GM21529 (cell line): ENCODE data around the gene TTC39A.
"Not testable (repeated sequence)": the region's sequence is repeated elsewhere in the genome, so short reads cannot be mapped to it uniquely, and the experiment has no call there.

Experiments
- ATAC-seq: cut with Tn5 transposase; IDR thresholded peaks from one replicate; pipeline ENCODE4 v1.9.1; 2021; ENCODE audit not compliant: unreplicated experiment

Gene TTC39A

GRCh38 chr1:51270751-51271150 lies 59.6 kb downstream of the TTC39A start:
- ATAC-seq, result no peak

- peak; percentile 32 for ATAC-seq
Observed at GRCh38 chr1:51268634-51269033, 61.7 kb downstream of the TTC39A start.

- ATAC-seq, result no peak
Observed at GRCh38 chr1:51266791-51267190, 63.6 kb downstream of the TTC39A start.

- no peak for ATAC-seq
Observed at GRCh38 chr1:51266181-51266580, 64.2 kb downstream of the TTC39A start.

GRCh38 chr1:51265618-51266017 lies 64.7 kb downstream of the TTC39A start:
- ATAC-seq, result no peak

GRCh38 chr1:51264451-51264850 lies 65.9 kb downstream of the TTC39A start:
- ATAC-seq, result no peak

GRCh38 chr1:51263147-51263877 lies 67.0 kb downstream of the TTC39A start:
- ATAC-seq, result no peak

- ATAC-seq, result no peak
Observed at GRCh38 chr1:51255331-51255730, 75.0 kb downstream of the TTC39A start.

- ATAC-seq, result no peak
Observed at GRCh38 chr1:51253691-51254090, 76.7 kb downstream of the TTC39A start.

GRCh38 chr1:51252366-51252765 lies 78.0 kb downstream of the TTC39A start:
- ATAC-seq, result no peak

- ATAC-seq, result not testable (repeated sequence)
Observed at GRCh38 chr1:51251165-51251564, 79.2 kb downstream of the TTC39A start.

- ATAC-seq, result not testable (repeated sequence)
Observed at GRCh38 chr1:51250729-51251128, 79.6 kb downstream of the TTC39A start.

GRCh38 chr1:51249445-51249844 lies 80.9 kb downstream of the TTC39A start:
- ATAC-seq, result no peak

GRCh38 chr1:51247499-51247898 lies 82.9 kb downstream of the TTC39A start:
- no peak for ATAC-seq

- peak; percentile 90 for ATAC-seq
Observed at GRCh38 chr1:51247022-51247421, 83.3 kb downstream of the TTC39A start.

GRCh38 chr1:51242546-51242945 lies 87.8 kb downstream of the TTC39A start:
- no peak for ATAC-seq

GRCh38 chr1:51241119-51241518 lies 89.2 kb downstream of the TTC39A start:
- ATAC-seq, result no peak

- no peak for ATAC-seq
Observed at GRCh38 chr1:51240084-51240483, 90.3 kb downstream of the TTC39A start.

GRCh38 chr1:51238034-51238403 lies 92.3 kb downstream of the TTC39A start:
- ATAC-seq, result no peak

- ATAC-seq, result no peak
Observed at GRCh38 chr1:51237351-51238033, 92.9 kb downstream of the TTC39A start.
